Thymus (tissue), 11 donors: ENCODE data around the gene LUC7L3. TPM values are rescaled to one million over a fixed set of nuclear protein-coding genes. Genes with fewer than 3 reads are reported as not detected.

Source experiments
- DNase-seq, 9 donors: peaks; one replicate each; pipeline ENCODE4 v3.0.0-alpha.2; 2013; ENCODE audit warnings: low spot score in 9 of 9, low read depth in 6 of 9, missing footprints in 1 of 9
- H3K27ac ChIP-seq, 2 donors: one replicate each; pipeline ENCODE4 v1.5.1; 2013; ENCODE audit warnings: control low read depth in 1 of 2, low read depth in 1 of 2, low read length in 1 of 2, mild to moderate bottlenecking in 1 of 2, moderate library complexity in 1 of 2
- H3K27me3 ChIP-seq, 2 donors: one replicate each; pipeline ENCODE4 v1.5.1; 2013; ENCODE audit warnings: low read length in 1 of 2; ENCODE audit not compliant: control insufficient read depth in 2 of 2, insufficient read depth in 1 of 2
- H3K36me3 ChIP-seq, 2 donors: one replicate each; pipeline ENCODE4 v1.5.1; 2013; ENCODE audit warnings: low read length in 1 of 2, mild to moderate bottlenecking in 1 of 2, moderate library complexity in 1 of 2; ENCODE audit not compliant: control insufficient read depth in 2 of 2, insufficient read depth in 2 of 2
- H3K4me1 ChIP-seq, 2 donors: one replicate each; pipeline ENCODE4 v1.5.1; 2013; ENCODE audit warnings: low read length in 2 of 2; ENCODE audit not compliant: control insufficient read depth in 2 of 2, insufficient read depth in 2 of 2
- H3K4me3 ChIP-seq, 2 donors: one replicate each; pipeline ENCODE4 v1.5.1; 2013; ENCODE audit warnings: low read length in 2 of 2, control low read depth in 1 of 2, mild to moderate bottlenecking in 1 of 2
- H3K9me3 ChIP-seq, 2 donors: one replicate each; pipeline ENCODE4 v1.5.1; 2013; ENCODE audit warnings: low read length in 1 of 2, mild to moderate bottlenecking in 1 of 2; ENCODE audit not compliant: control insufficient read depth in 2 of 2, insufficient read depth in 1 of 2
- WGBS: extraction: QIAGEN DNeasy Blood & Tissue Kit; methylation state at CpG from one replicate; pipeline ENCODE4 v1.1.7; 2013; 5-methylcytosine and 5-hydroxymethylcytosine counted together
- polyA plus RNA-seq: library from polyadenylated mRNA; stranded (reverse); fragments of 200-250 nt; gene quantifications from one replicate; pipeline ENCODE4 v1.2.3, GENCODE V29; 2013
- total RNA-seq: library from RNA; stranded (reverse); fragments of 120-200 nt; gene quantifications from one replicate; pipeline ENCODE4 v1.2.4, GENCODE V29; 2013
- donor health status: healthy.

The LUC7L3 gene
- total and polyA plus RNA-seq, 2 donors, result 145 to 200 TPM

DNA sequence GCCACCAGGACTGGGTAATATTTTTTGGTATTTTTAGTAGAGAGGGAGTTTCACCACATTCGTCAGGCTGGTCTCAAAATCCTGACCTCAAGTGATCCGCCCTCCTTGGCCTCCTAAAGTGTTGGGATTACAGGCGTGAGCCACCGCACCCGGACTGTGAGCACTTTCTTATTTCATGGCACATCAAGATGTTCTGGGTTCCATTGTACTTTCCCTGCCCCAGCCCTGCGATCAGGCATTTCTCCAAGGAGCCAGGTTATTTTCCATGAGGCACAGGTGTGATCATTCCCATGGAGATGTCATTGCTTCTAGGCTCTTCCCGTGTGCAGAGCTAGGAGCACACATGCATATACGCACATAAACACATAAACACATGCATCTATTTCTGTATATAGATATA, 50.5 kb downstream of the LUC7L3 start:
- no peaks in the 10 kb centered on the region for H3K9me3 ChIP-seq
- H3K36me3 ChIP-seq, result no peaks in the 10 kb centered on the region
- WGBS, result 98% methylated on average over 8 of the region's 8 CpGs
- H3K27ac ChIP-seq, result no peak overlapping the region
- peaks cover 17 to 35% of the 10 kb centered on the region in 2 donors for H3K4me1 ChIP-seq
- H3K4me3 ChIP-seq, result no peak overlapping the region
- DNase-seq, result no peak
- H3K27me3 ChIP-seq, result no peaks in the 10 kb centered on the region

- Histone ChIP-seq H3K36me3 (no peaks in the 10 kb centered on the region), H3K27ac (no peak overlapping the region), H3K9me3 (no peaks in the 10 kb centered on the region), H3K4me3 (no peak overlapping the region), H3K4me1 (peaks cover 17 to 34% of the 10 kb centered on the region in 2 donors), H3K27me3 (no peaks in the 10 kb centered on the region)
- WGBS, result 97% methylated on average over 2 of the region's 2 CpGs
- DNase-seq, result no peak
These were observed 50.9 kb downstream of the LUC7L3 start for GRCh38 chr17:50770346-50770745.

DNA sequence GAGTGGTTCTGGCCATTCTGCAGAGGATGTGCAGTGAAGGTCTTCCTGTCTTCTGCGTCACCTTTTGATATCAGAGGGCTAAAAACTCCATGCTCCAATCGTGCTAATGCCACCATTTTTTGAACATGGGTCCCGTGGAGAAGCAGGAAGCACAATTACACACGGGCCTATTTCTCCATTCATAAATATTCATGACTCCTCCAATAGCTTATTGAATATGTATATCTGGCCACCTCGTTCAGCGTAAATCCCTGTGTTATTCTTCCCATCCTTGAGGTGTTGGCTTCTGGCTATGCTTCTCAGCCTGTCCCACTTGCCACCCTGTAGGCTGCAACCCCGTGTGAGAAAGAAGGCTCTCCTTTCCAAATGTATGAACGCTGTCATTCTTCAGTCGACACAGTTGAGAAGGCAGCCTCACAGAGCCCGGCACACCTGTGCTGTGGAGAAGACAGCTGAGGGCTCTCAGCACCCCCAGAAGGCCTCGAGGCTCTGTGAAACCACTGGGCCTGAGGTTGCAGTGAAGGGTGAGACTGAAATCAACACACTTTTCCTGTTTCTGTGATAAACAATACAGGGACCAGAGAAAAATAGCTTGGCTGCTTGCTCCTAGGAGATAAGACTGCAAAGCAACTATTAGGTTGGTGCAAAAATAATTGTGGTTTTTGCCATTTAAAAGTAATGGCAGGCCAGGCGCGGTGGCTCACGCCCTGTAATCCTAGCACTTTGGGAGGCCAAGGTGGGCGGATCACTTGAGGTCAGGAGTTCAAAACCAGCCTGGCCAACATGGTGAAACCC, 52.8 kb downstream of the LUC7L3 start:
- DNase-seq, result peak; percentile 46 to 91 (median 70)
- Histone ChIP-seq H3K4me3 (no peak overlapping the region), H3K27me3 (no peaks in the 10 kb centered on the region), H3K36me3 (no peaks in the 10 kb centered on the region), H3K27ac (peak overlapping the region; percentile 75 to 91), H3K4me1 (peaks cover 3 to 23% of the 10 kb centered on the region in 2 donors), H3K9me3 (no peaks in the 10 kb centered on the region)
- 45% methylated on average over 15 of the region's 15 CpGs for WGBS

- no peak for DNase-seq
- Histone ChIP-seq H3K4me1 (peaks cover 12 to 31% of the 10 kb centered on the region in 2 donors), H3K9me3 (no peaks in the 10 kb centered on the region), H3K27ac (no peak overlapping the region), H3K36me3 (no peaks in the 10 kb centered on the region), H3K4me3 (no peak overlapping the region), H3K27me3 (no peaks in the 10 kb centered on the region)
- 97% methylated on average over 7 of the region's 7 CpGs for WGBS
These were observed 54.9 kb downstream of the LUC7L3 start for GRCh38 chr17:50774225-50774803.

DNA sequence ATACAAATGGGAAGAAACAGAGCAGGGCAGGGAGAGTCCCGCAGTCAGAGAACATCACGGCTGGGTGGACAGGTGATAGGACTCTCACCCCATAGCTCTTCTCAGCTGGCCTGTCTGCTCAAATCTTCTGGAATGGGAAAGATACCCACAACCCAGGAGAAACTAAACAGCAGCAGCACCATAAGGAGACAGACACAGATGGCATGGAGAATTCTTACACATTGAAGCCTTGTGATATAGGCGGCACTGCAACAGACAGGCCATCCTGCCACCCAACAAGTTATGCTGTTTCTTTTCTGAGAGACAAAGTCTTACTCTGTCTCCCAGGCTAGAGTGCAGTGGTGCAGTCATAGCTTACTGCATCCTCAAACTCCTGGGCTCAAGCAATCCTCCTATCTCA, 56.5 kb downstream of the LUC7L3 start:
- no peak overlapping the region for H3K27ac ChIP-seq
- no peaks in the 10 kb centered on the region for H3K36me3 ChIP-seq
- no peak overlapping the region for H3K4me3 ChIP-seq
- H3K4me1 ChIP-seq, result peaks cover 16 to 47% of the 10 kb centered on the region in 2 donors
- H3K27me3 ChIP-seq, result peaks cover 0 to 3% of the 10 kb centered on the region in 2 donors
- no peaks in the 10 kb centered on the region for H3K9me3 ChIP-seq
- DNase-seq, result no peak
- WGBS, result 98% methylated on average over 3 of the region's 3 CpGs

GRCh38 chr17:50778471-50778870, 59.1 kb downstream of the LUC7L3 start:
- Histone ChIP-seq H3K4me3 (no peak overlapping the region), H3K27ac (no peak overlapping the region), H3K27me3 (peaks cover 0 to 17% of the 10 kb centered on the region in 2 donors), H3K9me3 (no peaks in the 10 kb centered on the region), H3K4me1 (peaks cover 13 to 37% of the 10 kb centered on the region in 2 donors), H3K36me3 (no peaks in the 10 kb centered on the region)
- DNase-seq, result no peak
- WGBS, result 95% methylated on average over 8 of the region's 8 CpGs

- Histone ChIP-seq H3K4me1 (peaks cover 13 to 37% of the 10 kb centered on the region in 2 donors), H3K9me3 (no peaks in the 10 kb centered on the region), H3K27me3 (peaks cover 0 to 17% of the 10 kb centered on the region in 2 donors), H3K27ac (no peak overlapping the region), H3K36me3 (no peaks in the 10 kb centered on the region), H3K4me3 (no peak overlapping the region)
- WGBS, result 92% methylated on average over 4 of the region's 4 CpGs
- DNase-seq, result no peak
These were observed 59.6 kb downstream of the LUC7L3 start for GRCh38 chr17:50778988-50779387.

- DNase-seq, result peak; percentile 60 to 89 (median 76)
- 34% methylated on average over 9 of the region's 9 CpGs for WGBS
- Histone ChIP-seq H3K27ac (peak overlapping the region; percentile 89 to 92), H3K27me3 (peaks cover 0 to 17% of the 10 kb centered on the region in 2 donors), H3K4me3 (no peak overlapping the region), H3K9me3 (no peaks in the 10 kb centered on the region), H3K36me3 (no peaks in the 10 kb centered on the region), H3K4me1 (peaks cover 13 to 37% of the 10 kb centered on the region in 2 donors)
These were observed 60.4 kb downstream of the LUC7L3 start for GRCh38 chr17:50779747-50780353.

DNA sequence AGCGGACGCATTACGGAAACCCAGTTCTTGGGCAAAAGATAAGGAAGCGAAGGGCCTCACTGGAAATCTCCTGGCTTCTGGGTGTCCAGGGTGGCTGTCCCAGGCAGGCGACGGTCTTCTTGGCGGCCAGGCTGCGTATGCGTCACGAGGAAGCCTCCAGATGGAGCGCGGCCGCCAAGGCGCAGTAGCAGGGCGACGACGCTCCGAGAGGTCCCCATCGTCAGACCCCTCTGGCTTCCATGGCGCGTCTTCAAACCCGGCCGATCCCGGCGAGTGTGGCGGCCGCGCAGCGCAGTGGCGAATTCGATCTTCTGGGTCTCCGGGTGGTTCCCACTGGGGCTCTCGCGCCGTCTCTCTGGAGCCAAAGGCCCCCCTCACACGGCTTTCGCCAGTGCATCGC, 61.8 kb downstream of the LUC7L3 start:
- Histone ChIP-seq H3K36me3 (no peaks in the 10 kb centered on the region), H3K4me3 (peak overlapping the region in 1 of 2 donors; percentile 31), H3K27me3 (peaks cover 0 to 17% of the 10 kb centered on the region in 2 donors), H3K9me3 (no peaks in the 10 kb centered on the region), H3K27ac (no peak overlapping the region), H3K4me1 (peaks cover 13 to 42% of the 10 kb centered on the region in 2 donors)
- DNase-seq, result no peak
- WGBS, result 48% methylated on average over 38 of the region's 38 CpGs
